CD4-positive, alpha-beta T cell treated with Interferon gamma for 1 hour (primary cell): ENCODE measurements around the gene LUC7L2.
"Not testable (repeated sequence)": the region's sequence is repeated elsewhere in the genome, so short reads cannot be mapped to it uniquely, and the experiment has no call there.

ENCODE experiments used
- DNase-seq: peaks from one replicate; pipeline ENCODE4 v3.0.0-alpha.2; 2020

Gene LUC7L2

GRCh38 chr7:139359366-139360209, at the start of gene LUC7L2:
LUC7L2 (plus strand) TSS chr7:139359894; CDS start chr7:139360262, 368 bp downstream.
- DNase-seq: peak; percentile 98

GRCh38 chr7:139317939-139318505, 41.7 kb upstream of the LUC7L2 start:
- no peak for DNase-seq

GRCh38 chr7:139321071-139321745, 38.5 kb upstream of the LUC7L2 start:
- no peak for DNase-seq

GRCh38 chr7:139324709-139325108, 35.0 kb upstream of the LUC7L2 start:
- not testable (repeated sequence) for DNase-seq

- DNase-seq: no peak
Observed at GRCh38 chr7:139328375-139328774, 31.3 kb upstream of the LUC7L2 start.

GRCh38 chr7:139329119-139329518, 30.6 kb upstream of the LUC7L2 start:
- DNase-seq: no peak

GRCh38 chr7:139330333-139331030, 29.2 kb upstream of the LUC7L2 start:
- DNase-seq: no peak

- no peak for DNase-seq
Observed at GRCh38 chr7:139332697-139333359, 26.9 kb upstream of the LUC7L2 start.

GRCh38 chr7:139333443-139333842, 26.3 kb upstream of the LUC7L2 start:
- not testable (repeated sequence) for DNase-seq

- no peak for DNase-seq
Observed at GRCh38 chr7:139334399-139335150, 25.1 kb upstream of the LUC7L2 start.

- no peak for DNase-seq
Observed at GRCh38 chr7:139339025-139339424, 20.7 kb upstream of the LUC7L2 start.

- no peak for DNase-seq
Observed at GRCh38 chr7:139339698-139340036, 20.0 kb upstream of the LUC7L2 start.

GRCh38 chr7:139340037-139340807, 19.5 kb upstream of the LUC7L2 start:
- DNase-seq: peak; percentile 99

- no peak for DNase-seq
Observed at GRCh38 chr7:139340808-139341057, 19.0 kb upstream of the LUC7L2 start.

GRCh38 chr7:139341058-139341775, 18.5 kb upstream of the LUC7L2 start, which contains the start of gene FMC1:
FMC1 (plus strand) TSS chr7:139341337; CDS start chr7:139341385, 48 bp downstream.
- DNase-seq: peak; percentile 89

GRCh38 chr7:139341776-139342226, 17.9 kb upstream of the LUC7L2 start:
- no peak for DNase-seq

- no peak for DNase-seq
Observed at GRCh38 chr7:139345042-139345441, 14.7 kb upstream of the LUC7L2 start.

- no peak for DNase-seq
Observed at GRCh38 chr7:139351027-139351426, 8.7 kb upstream of the LUC7L2 start.

GRCh38 chr7:139354729-139355128, 5.0 kb upstream of the LUC7L2 start:
- no peak for DNase-seq

- no peak for DNase-seq
Observed at GRCh38 chr7:139355320-139355719, 4.4 kb upstream of the LUC7L2 start.
